HEK293 (cell line): Measurements from ENCODE around the gene CELF1.

Experiments used
- CTCF ChIA-PET: fragments of 350-600 bp; formaldehyde crosslinking; extraction: SDS; loops from one replicate; lab custom pipeline; 2021; ENCODE audit warnings: antibody characterized with exemption; lab: Yijun Ruan, JAX
- POLR2A ChIA-PET: fragments of 300-600 bp; formaldehyde crosslinking; extraction: SDS; loops from one replicate; lab custom pipeline; 2020; ENCODE audit warnings: antibody characterized with exemption, inconsistent platforms; lab: Yijun Ruan, JAX
- H3K27ac ChIP-seq: fragments of 200-500 bp; sonication (Bioruptor generic); 2 replicates; pipeline ENCODE4 v1.5.1; 2014; ENCODE audit warnings: low read depth, low read length, control low read depth, inconsistent platforms; ENCODE audit errors: extremely low read depth
- H3K36me3 ChIP-seq, 2 experiments: fragments of 200-500 bp in 1 of 2; sonication (Bioruptor generic) in 1 of 2; 1 replicate in 1 of 2; 2 replicates in 1 of 2; pipeline ENCODE4 v1.5.1; 2014 to 2017; ENCODE audit warnings: inconsistent platforms in 2 of 2, low read length in 2 of 2; ENCODE audit not compliant: control insufficient read depth in 2 of 2, insufficient read depth in 1 of 2
- H3K4me1 ChIP-seq: fragments of 200-500 bp; sonication (Bioruptor generic); 2 replicates; pipeline ENCODE4 v1.5.1; 2014; ENCODE audit warnings: mild to moderate bottlenecking, low read length, inconsistent platforms; ENCODE audit not compliant: control insufficient read depth, insufficient read depth
- H3K4me3 ChIP-seq: 2 replicates; pipeline ENCODE4 v1.5.1; 2011; ENCODE audit warnings: low read depth, mild to moderate bottlenecking, control low read depth, low read length, moderate library complexity
- H3K9me3 ChIP-seq: fragments of 200-500 bp; sonication (Bioruptor generic); 2 replicates; pipeline ENCODE4 v1.5.1; 2014; ENCODE audit warnings: low read depth, low read length, inconsistent platforms; ENCODE audit not compliant: control insufficient read depth, insufficient read depth
- GFI1B ChIP-seq: fragments of 450-650 bp; formaldehyde crosslinking; IDR thresholded peaks from 2 replicates; pipeline ENCODE4 v1.5.1; 2016; ENCODE audit warnings: missing biosample characterization, missing genetic modification characterization
- GLI2 ChIP-seq: fragments of 450-650 bp; formaldehyde crosslinking; IDR thresholded peaks from 2 replicates; pipeline ENCODE4; 2017; ENCODE audit warnings: missing biosample characterization, missing genetic modification characterization, low read depth, borderline replicate concordance
- GLIS2 ChIP-seq: fragments of 450-650 bp; formaldehyde crosslinking; IDR thresholded peaks from 2 replicates; pipeline ENCODE4 v1.5.1; 2016; ENCODE audit warnings: missing biosample characterization, missing genetic modification characterization
- KLF10 ChIP-seq: fragments of 450-650 bp; IDR thresholded peaks from 2 replicates; pipeline ENCODE4 v1.5.1; 2018; ENCODE audit warnings: missing biosample characterization, mild to moderate bottlenecking, missing genetic modification characterization
- MZF1 ChIP-seq: fragments of 450-650 bp; formaldehyde crosslinking; IDR thresholded peaks from 2 replicates; pipeline ENCODE4 v1.5.1; 2017; ENCODE audit warnings: missing biosample characterization, missing genetic modification characterization, borderline replicate concordance
- YY2 ChIP-seq: fragments of 450-650 bp; formaldehyde crosslinking; IDR thresholded peaks from 2 replicates; pipeline ENCODE4 v1.5.1; 2016; ENCODE audit warnings: missing biosample characterization, missing genetic modification characterization
- ZBTB1 ChIP-seq: fragments of 450-650 bp; formaldehyde crosslinking; IDR thresholded peaks from 2 replicates; pipeline ENCODE4 v1.5.1; 2016; ENCODE audit warnings: missing biosample characterization, missing genetic modification characterization
- ZFHX2 ChIP-seq: fragments of 450-650 bp; formaldehyde crosslinking; conservative IDR thresholded peaks from 2 replicates; pipeline ENCODE4 v1.5.1; 2016; ENCODE audit warnings: missing biosample characterization, missing genetic modification characterization
- ZIC2 ChIP-seq: fragments of 450-650 bp; formaldehyde crosslinking; IDR thresholded peaks from 2 replicates; pipeline ENCODE4 v1.5.1; 2016; ENCODE audit warnings: missing biosample characterization, missing genetic modification characterization
- ZNF133 ChIP-seq: fragments of 450-650 bp; formaldehyde crosslinking; IDR thresholded peaks from 2 replicates; pipeline ENCODE4 v1.5.1; 2016; ENCODE audit warnings: missing biosample characterization, missing genetic modification characterization
- ZNF169 ChIP-seq: fragments of 450-650 bp; formaldehyde crosslinking; IDR thresholded peaks from 2 replicates; pipeline ENCODE4 v1.5.1; 2016; ENCODE audit warnings: missing biosample characterization, missing genetic modification characterization
- ZNF366 ChIP-seq: fragments of 450-650 bp; formaldehyde crosslinking; conservative IDR thresholded peaks from 2 replicates; pipeline ENCODE4 v1.5.1; 2016; ENCODE audit warnings: missing biosample characterization, missing genetic modification characterization
- ZNF473 ChIP-seq: fragments of 450-650 bp; formaldehyde crosslinking; IDR thresholded peaks from 2 replicates; pipeline ENCODE4 v1.5.1; 2017; ENCODE audit warnings: missing biosample characterization, missing genetic modification characterization
- ZNF48 ChIP-seq: fragments of 450-650 bp; formaldehyde crosslinking; IDR thresholded peaks from 2 replicates; pipeline ENCODE4 v1.5.1; 2016; ENCODE audit warnings: missing biosample characterization, missing genetic modification characterization
- ZNF571 ChIP-seq: fragments of 450-650 bp; formaldehyde crosslinking; IDR thresholded peaks from 2 replicates; pipeline ENCODE4 v1.5.0; 2017; ENCODE audit warnings: missing biosample characterization, missing genetic modification characterization
- ZNF596 ChIP-seq: fragments of 450-650 bp; IDR thresholded peaks from 2 replicates; pipeline ENCODE4 v1.5.0; 2018; ENCODE audit warnings: missing biosample characterization, mild to moderate bottlenecking, missing genetic modification characterization, moderate library complexity
- ZXDB ChIP-seq: fragments of 450-650 bp; formaldehyde crosslinking; IDR thresholded peaks from 2 replicates; pipeline ENCODE4 v1.5.1; 2016; ENCODE audit warnings: missing biosample characterization, missing genetic modification characterization
- TF ChIP-seq, protein P1 (sequence below): fragments of 450-650 bp; formaldehyde crosslinking; IDR thresholded peaks from 2 replicates; pipeline ENCODE4 v1.5.1; 2016; ENCODE audit warnings: missing biosample characterization, missing genetic modification characterization
- TF ChIP-seq, protein P2 (sequence below): fragments of 450-650 bp; formaldehyde crosslinking; IDR thresholded peaks from 2 replicates; pipeline ENCODE4 v1.5.1; 2017; ENCODE audit warnings: missing biosample characterization, missing genetic modification characterization
- TF ChIP-seq, protein P3 (sequence below): fragments of 450-650 bp; formaldehyde crosslinking; IDR thresholded peaks from 2 replicates; pipeline ENCODE4; 2016; ENCODE audit warnings: missing biosample characterization, missing genetic modification characterization
- TF ChIP-seq, protein P4 (sequence below): fragments of 450-650 bp; formaldehyde crosslinking; IDR thresholded peaks from 2 replicates; pipeline ENCODE4 v1.5.1; 2016; ENCODE audit warnings: missing biosample characterization, missing genetic modification characterization
- TF ChIP-seq, protein P5 (sequence below): fragments of 450-650 bp; formaldehyde crosslinking; IDR thresholded peaks from 2 replicates; pipeline ENCODE4 v1.5.1; 2016; ENCODE audit warnings: missing biosample characterization, missing genetic modification characterization
- TF ChIP-seq, protein P6 (sequence below): fragments of 450-650 bp; formaldehyde crosslinking; IDR thresholded peaks from 2 replicates; pipeline ENCODE4 v1.5.1; 2017; ENCODE audit warnings: missing biosample characterization, mild to moderate bottlenecking, missing genetic modification characterization, moderate library complexity

Gene CELF1

DNA sequence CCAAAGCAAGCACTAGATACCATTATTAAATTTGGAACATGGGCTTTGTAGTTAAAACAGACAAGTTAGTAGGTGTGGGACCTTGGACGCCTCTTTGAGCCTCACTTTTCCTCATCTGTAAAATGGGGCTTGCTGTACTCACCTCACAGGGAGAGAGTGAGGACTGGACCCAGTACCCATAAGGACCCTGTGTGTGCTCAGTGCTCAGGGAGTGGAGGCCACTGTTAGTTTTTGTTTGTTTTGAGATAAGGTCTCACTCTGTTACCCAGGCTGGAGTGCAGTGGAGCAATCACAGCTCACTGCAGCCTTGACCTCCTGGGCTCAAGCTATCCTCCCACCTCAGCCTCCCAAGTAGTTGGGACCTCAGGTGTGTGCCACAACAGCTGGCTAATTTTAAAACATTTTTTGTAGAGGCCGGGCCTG lies 112.9 kb downstream of the CELF1 start (continued):
- TF ChIP-seq, protein P1, sequence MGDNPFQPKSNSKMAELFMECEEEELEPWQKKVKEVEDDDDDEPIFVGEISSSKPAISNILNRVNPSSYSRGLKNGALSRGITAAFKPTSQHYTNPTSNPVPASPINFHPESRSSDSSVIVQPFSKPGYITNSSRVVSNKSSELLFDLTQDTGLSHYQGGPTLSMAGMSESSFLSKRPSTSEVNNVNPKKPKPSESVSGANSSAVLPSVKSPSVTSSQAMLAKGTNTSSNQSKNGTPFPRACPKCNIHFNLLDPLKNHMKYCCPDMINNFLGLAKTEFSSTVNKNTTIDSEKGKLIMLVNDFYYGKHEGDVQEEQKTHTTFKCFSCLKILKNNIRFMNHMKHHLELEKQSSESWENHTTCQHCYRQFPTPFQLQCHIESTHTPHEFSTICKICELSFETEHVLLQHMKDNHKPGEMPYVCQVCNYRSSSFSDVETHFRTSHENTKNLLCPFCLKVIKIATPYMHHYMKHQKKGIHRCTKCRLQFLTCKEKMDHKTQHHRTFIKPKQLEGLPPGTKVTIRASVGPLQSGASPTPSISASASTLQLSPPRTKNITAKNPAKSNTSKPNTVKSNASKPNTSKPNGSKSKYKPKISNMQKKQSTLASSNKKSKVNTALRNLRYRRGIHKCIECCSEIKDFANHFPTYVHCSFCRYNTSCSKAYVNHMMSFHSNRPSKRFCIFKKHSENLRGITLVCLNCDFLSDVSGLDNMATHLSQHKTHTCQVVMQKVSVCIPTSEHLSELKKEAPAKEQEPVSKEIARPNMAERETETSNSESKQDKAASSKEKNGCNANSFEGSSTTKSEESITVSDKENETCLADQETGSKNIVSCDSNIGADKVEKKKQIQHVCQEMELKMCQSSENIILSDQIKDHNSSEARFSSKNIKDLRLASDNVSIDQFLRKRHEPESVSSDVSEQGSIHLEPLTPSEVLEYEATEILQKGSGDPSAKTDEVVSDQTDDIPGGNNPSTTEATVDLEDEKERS (tag by site-specific recombination), result no peak
- TF ChIP-seq, protein P2, sequence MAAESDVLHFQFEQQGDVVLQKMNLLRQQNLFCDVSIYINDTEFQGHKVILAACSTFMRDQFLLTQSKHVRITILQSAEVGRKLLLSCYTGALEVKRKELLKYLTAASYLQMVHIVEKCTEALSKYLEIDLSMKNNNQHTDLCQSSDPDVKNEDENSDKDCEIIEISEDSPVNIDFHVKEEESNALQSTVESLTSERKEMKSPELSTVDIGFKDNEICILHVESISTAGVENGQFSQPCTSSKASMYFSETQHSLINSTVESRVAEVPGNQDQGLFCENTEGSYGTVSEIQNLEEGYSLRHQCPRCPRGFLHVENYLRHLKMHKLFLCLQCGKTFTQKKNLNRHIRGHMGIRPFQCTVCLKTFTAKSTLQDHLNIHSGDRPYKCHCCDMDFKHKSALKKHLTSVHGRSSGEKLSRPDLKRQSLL (tag by site-specific recombination), result no peak
- TF ChIP-seq GLI2 (tag by site-specific recombination), result no peak
- no peak for TF ChIP-seq KLF10 (tag by site-specific recombination)
- TF ChIP-seq MZF1 (tag by site-specific recombination), result no peak
- TF ChIP-seq, all 188 proteins: peak for 0

DNA sequence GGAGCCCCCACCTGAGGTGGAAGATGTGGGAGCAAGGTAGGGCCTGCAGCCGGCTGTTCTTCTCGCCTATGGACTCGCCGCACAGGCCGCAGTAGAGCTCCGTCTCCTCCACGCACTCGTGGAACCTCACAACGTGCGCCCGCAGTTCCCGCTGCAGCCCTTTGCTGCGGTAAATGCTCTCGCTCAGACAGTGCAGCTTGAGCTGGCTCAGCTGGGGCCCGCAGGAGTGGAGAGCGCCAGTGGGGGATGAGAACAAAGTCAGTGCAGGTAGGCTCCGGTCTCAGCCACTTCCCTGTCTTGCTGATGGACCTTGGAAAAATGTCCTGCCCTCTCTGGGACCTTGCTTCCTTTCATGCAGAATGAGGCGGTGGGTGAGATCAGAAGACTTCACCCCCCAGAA lies 114.2 kb downstream of the CELF1 start:
- no peaks in the 10 kb centered on the region for H3K9me3 ChIP-seq
- ChIA-PET CTCF (no interaction called here), POLR2A (no interaction called here)
- no peak overlapping the region for H3K4me3 ChIP-seq
- TF ChIP-seq, protein P3, sequence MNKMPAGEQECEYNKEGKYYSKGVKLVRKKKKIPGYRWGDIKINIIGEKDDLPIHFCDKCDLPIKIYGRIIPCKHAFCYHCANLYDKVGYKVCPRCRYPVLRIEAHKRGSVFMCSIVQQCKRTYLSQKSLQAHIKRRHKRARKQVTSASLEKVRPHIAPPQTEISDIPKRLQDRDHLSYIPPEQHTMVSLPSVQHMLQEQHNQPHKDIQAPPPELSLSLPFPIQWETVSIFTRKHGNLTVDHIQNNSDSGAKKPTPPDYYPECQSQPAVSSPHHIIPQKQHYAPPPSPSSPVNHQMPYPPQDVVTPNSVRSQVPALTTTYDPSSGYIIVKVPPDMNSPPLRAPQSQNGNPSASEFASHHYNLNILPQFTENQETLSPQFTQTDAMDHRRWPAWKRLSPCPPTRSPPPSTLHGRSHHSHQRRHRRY (tag by site-specific recombination), result no peak
- TF ChIP-seq ZNF596 (tag by site-specific recombination), result no peak
- TF ChIP-seq, protein P4, sequence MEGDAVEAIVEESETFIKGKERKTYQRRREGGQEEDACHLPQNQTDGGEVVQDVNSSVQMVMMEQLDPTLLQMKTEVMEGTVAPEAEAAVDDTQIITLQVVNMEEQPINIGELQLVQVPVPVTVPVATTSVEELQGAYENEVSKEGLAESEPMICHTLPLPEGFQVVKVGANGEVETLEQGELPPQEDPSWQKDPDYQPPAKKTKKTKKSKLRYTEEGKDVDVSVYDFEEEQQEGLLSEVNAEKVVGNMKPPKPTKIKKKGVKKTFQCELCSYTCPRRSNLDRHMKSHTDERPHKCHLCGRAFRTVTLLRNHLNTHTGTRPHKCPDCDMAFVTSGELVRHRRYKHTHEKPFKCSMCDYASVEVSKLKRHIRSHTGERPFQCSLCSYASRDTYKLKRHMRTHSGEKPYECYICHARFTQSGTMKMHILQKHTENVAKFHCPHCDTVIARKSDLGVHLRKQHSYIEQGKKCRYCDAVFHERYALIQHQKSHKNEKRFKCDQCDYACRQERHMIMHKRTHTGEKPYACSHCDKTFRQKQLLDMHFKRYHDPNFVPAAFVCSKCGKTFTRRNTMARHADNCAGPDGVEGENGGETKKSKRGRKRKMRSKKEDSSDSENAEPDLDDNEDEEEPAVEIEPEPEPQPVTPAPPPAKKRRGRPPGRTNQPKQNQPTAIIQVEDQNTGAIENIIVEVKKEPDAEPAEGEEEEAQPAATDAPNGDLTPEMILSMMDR (tag by site-specific recombination), result no peak
- no peak for TF ChIP-seq YY2
- TF ChIP-seq ZFHX2 (tag by site-specific recombination), result no peak
- no peak for TF ChIP-seq ZNF571 (tag by site-specific recombination)
- no peak for TF ChIP-seq GLIS2 (tag by site-specific recombination)
- TF ChIP-seq ZIC2 (tag by site-specific recombination), result no peak
- TF ChIP-seq ZBTB1, result no peak
- H3K4me1 ChIP-seq, result no peaks in the 10 kb centered on the region
- H3K36me3 ChIP-seq, result no peaks in the 10 kb centered on the region
- no peak overlapping the region for H3K27ac ChIP-seq

DNA sequence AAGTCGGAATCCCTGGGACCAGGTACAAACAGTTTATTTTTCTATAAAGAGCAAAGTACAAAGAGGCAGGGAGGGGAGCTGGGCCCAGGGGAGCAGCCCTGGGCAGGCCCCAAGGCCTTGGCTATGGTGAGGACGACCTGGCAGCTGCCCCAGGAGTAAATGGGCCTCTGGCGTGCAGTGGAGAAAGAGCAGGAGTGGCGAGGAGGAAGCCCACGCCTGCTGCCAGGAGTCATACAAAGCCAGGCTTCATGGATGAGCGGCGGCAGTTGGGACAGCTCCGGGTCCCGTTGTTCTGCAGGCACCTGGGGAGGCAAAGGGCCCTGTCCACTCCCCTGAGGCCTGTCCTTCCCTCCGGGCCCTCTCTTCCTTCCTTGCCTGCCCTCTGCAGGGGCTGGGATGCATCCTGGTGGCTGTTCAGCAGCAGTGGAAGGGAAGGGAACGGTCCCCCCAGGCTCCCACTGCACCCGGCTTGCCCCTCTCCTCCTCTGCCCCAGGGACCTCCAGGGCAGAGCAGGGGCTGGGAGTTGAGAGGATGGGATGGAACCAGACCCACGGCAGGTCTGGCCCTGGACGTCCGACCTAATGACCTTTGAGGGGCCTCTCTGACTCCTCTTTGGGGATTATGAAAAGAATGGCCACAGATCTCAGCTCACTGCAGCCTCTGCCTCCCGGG lies 115.0 kb downstream of the CELF1 start:
- Histone ChIP-seq H3K9me3 (no peaks in the 10 kb centered on the region), H3K27ac (no peak overlapping the region), H3K4me1 (no peaks in the 10 kb centered on the region), H3K4me3 (no peak overlapping the region), H3K36me3 (no peaks in the 10 kb centered on the region)
- ChIA-PET CTCF (interaction anchor here (1.2 kb wide), 1 partner anchor 15 kb away, joined by 3 read pairs; no protein-coding TSS in a partner anchor), POLR2A (no interaction called here)
- TF ChIP-seq ZNF366 (tag by site-specific recombination) (no peak), GFI1B (tag by site-specific recombination) (no peak), ZXDB (tag by site-specific recombination) (no peak), ZNF473 (no peak), ZNF48 (tag by site-specific recombination) (no peak), ZNF169 (no peak), ZNF133 (no peak)
- TF ChIP-seq, protein P5, sequence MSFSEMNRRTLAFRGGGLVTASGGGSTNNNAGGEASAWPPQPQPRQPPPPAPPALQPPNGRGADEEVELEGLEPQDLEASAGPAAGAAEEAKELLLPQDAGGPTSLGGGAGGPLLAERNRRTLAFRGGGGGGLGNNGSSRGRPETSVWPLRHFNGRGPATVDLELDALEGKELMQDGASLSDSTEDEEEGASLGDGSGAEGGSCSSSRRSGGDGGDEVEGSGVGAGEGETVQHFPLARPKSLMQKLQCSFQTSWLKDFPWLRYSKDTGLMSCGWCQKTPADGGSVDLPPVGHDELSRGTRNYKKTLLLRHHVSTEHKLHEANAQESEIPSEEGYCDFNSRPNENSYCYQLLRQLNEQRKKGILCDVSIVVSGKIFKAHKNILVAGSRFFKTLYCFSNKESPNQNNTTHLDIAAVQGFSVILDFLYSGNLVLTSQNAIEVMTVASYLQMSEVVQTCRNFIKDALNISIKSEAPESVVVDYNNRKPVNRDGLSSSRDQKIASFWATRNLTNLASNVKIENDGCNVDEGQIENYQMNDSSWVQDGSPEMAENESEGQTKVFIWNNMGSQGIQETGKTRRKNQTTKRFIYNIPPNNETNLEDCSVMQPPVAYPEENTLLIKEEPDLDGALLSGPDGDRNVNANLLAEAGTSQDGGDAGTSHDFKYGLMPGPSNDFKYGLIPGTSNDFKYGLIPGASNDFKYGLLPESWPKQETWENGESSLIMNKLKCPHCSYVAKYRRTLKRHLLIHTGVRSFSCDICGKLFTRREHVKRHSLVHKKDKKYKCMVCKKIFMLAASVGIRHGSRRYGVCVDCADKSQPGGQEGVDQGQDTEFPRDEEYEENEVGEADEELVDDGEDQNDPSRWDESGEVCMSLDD (tag by site-specific recombination), result no peak
- TF ChIP-seq, protein P6, sequence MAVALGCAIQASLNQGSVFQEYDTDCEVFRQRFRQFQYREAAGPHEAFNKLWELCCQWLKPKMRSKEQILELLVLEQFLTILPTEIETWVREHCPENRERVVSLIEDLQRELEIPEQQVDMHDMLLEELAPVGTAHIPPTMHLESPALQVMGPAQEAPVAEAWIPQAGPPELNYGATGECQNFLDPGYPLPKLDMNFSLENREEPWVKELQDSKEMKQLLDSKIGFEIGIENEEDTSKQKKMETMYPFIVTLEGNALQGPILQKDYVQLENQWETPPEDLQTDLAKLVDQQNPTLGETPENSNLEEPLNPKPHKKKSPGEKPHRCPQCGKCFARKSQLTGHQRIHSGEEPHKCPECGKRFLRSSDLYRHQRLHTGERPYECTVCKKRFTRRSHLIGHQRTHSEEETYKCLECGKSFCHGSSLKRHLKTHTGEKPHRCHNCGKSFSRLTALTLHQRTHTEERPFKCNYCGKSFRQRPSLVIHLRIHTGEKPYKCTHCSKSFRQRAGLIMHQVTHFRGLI (tag by site-specific recombination), result no peak
